ENCODE results near the gene ACBD4. TPM values are rescaled to one million over a fixed set of nuclear protein-coding genes. Genes with fewer than 3 reads are reported as not detected.

Gene ACBD4
- total RNA-seq, 2 experiments from 2014 or later, result 12.7 to 13.4 TPM

- peaks cover 11% of the 10 kb centered on the region for H3K4me1 Mint-ChIP-seq
- H3K4me3 Mint-ChIP-seq, result no peak overlapping the region
- intact Hi-C loops (cut with DNase I, micrococcal nuclease), result loop anchor here in 1 of 2 experiments (10.0 kb wide), 1 partner anchor 365 kb away; no protein-coding TSS in a partner anchor
- DNase-seq (no peak), ATAC-seq (no peak)
- no peaks in the 10 kb centered on the region for H3K27me3 Mint-ChIP-seq
- ChIA-PET CTCF (interaction anchor here (1.0 to 1.4 kb wide), 4 partner anchors 9 to 177 kb away, joined by 3 to 8 read pairs (median 4); partner anchors contain the start of gene HEXIM1), POLR2A (interaction anchor here (1.4 kb wide), 1 partner anchor 9 kb away, joined by 12 read pairs; the partner anchor contains the start of gene HEXIM1)
- H3K36me3 Mint-ChIP-seq (ENCODE audit: low read depth), result no peaks in the 10 kb centered on the region
- H3K9me3 Mint-ChIP-seq (ENCODE audit: low read depth), result no peaks in the 10 kb centered on the region
- no peak overlapping the region for H3K27ac Mint-ChIP-seq
These were observed 4.0 kb downstream of the ACBD4 start for GRCh38 chr17:45139533-45139920.

- Mint-ChIP-seq H3K36me3 (ENCODE audit: low read depth) (peaks cover 7% of the 10 kb centered on the region), H3K4me1 (peaks cover 24% of the 10 kb centered on the region), H3K27ac (peak overlapping the region; percentile 47), H3K4me3 (peak overlapping the region; percentile 21), H3K9me3 (ENCODE audit: low read depth) (no peaks in the 10 kb centered on the region), H3K27me3 (no peaks in the 10 kb centered on the region)
- DNase-seq, result no peak
- intact Hi-C loops (cut with DNase I, micrococcal nuclease), result no loop called here
- CTCF ChIA-PET, result no interaction called here
- POLR2A ChIA-PET, result interaction anchor here (1.3 to 1.6 kb wide), 2 partner anchors 8 to 18 kb away, joined by 3 to 7 read pairs; partner anchors contain the start of genes ACBD4 and HEXIM2
- ATAC-seq, result no peak
These were observed 7.7 kb downstream of the ACBD4 start for GRCh38 chr17:45143094-45143670.

GRCh38 chr17:45143767-45144198 lies 8.3 kb downstream of the ACBD4 start:
- CTCF ChIA-PET, result interaction anchor here (10.0 kb wide), 1 partner anchor 10 kb away, joined by 222 read pairs; the partner anchor contains the start of genes ACBD4 and PLCD3
- intact Hi-C loops (cut with DNase I, micrococcal nuclease), result no loop called here
- DNase-seq (peak; percentile 55), ATAC-seq (no peak)
- Mint-ChIP-seq H3K4me3 (peak overlapping the region; percentile 40), H3K9me3 (ENCODE audit: low read depth) (no peaks in the 10 kb centered on the region), H3K36me3 (ENCODE audit: low read depth) (peaks cover 10% of the 10 kb centered on the region), H3K27ac (peak overlapping the region; percentile 47), H3K27me3 (no peaks in the 10 kb centered on the region), H3K4me1 (peaks cover 27% of the 10 kb centered on the region)
- POLR2A ChIA-PET, result interaction anchor here (1.3 to 1.6 kb wide), 3 partner anchors 9 to 85 kb away, joined by 3 to 7 read pairs (median 3); partner anchors contain the start of genes ACBD4 and HEXIM2

GRCh38 chr17:45144199-45145034 lies 8.9 kb downstream of the ACBD4 start:
- Mint-ChIP-seq H3K27ac (no peak overlapping the region), H3K4me3 (peak overlapping the region; percentile 40), H3K27me3 (no peaks in the 10 kb centered on the region), H3K9me3 (ENCODE audit: low read depth) (no peaks in the 10 kb centered on the region), H3K36me3 (ENCODE audit: low read depth) (peaks cover 15% of the 10 kb centered on the region), H3K4me1 (peaks cover 27% of the 10 kb centered on the region)
- ChIA-PET CTCF (interaction anchor here (10.0 kb wide), 1 partner anchor 10 kb away, joined by 222 read pairs; the partner anchor contains the start of genes ACBD4 and PLCD3), POLR2A (interaction anchor here (1.3 to 1.6 kb wide), 3 partner anchors 9 to 85 kb away, joined by 3 to 7 read pairs (median 3); partner anchors contain the start of genes ACBD4 and HEXIM2)
- no peak for ATAC-seq
- intact Hi-C loops (cut with DNase I, micrococcal nuclease), result loop anchor here (5.0 kb wide), 2 partner anchors 82 to 957 kb away; partner anchors contain the start of genes NMT1 (in 1 of the 2) and TMUB2 (in 1 of the 2)
- DNase-seq, result peak; percentile 52

GRCh38 chr17:45145035-45145389 lies 9.5 kb downstream of the ACBD4 start:
- Mint-ChIP-seq H3K4me1 (peaks cover 27% of the 10 kb centered on the region), H3K4me3 (peak overlapping the region; percentile 26), H3K9me3 (ENCODE audit: low read depth) (no peaks in the 10 kb centered on the region), H3K27ac (no peak overlapping the region), H3K36me3 (ENCODE audit: low read depth) (peaks cover 21% of the 10 kb centered on the region), H3K27me3 (no peaks in the 10 kb centered on the region)
- CTCF ChIA-PET, result interaction anchor here (0.5 to 10.0 kb wide), 2 partner anchors 11 to 226 kb away, joined by 3 to 222 read pairs; partner anchors contain the start of genes ACBD4 and PLCD3
- intact Hi-C loops (cut with DNase I, micrococcal nuclease), result loop anchor here (5.0 kb wide), 2 partner anchors 83 to 958 kb away; partner anchors contain the start of genes NMT1 (in 1 of the 2) and TMUB2 (in 1 of the 2)
- POLR2A ChIA-PET, result interaction anchor here (1.4 to 1.6 kb wide), 3 partner anchors 10 to 84 kb away, joined by 3 to 7 read pairs (median 5); partner anchors contain the start of genes ACBD4 and HEXIM2
- DNase-seq (no peak), ATAC-seq (no peak)

- ATAC-seq, result no peak
- Mint-ChIP-seq H3K4me1 (peaks cover 32% of the 10 kb centered on the region), H3K27me3 (no peaks in the 10 kb centered on the region), H3K4me3 (peak overlapping the region; percentile 99), H3K27ac (peak overlapping the region; percentile 100), H3K9me3 (ENCODE audit: low read depth) (no peaks in the 10 kb centered on the region), H3K36me3 (ENCODE audit: low read depth) (peaks cover 31% of the 10 kb centered on the region)
- no peak for DNase-seq
- CTCF ChIA-PET, result interaction anchor here (0.6 to 10.0 kb wide), 3 partner anchors 12 to 171 kb away, joined by 3 to 222 read pairs (median 4); partner anchors contain the start of genes ACBD4, MAP3K14 and PLCD3
- intact Hi-C loops (cut with DNase I, micrococcal nuclease), result loop anchor here (5.0 kb wide), 2 partner anchors 84 to 959 kb away; partner anchors contain the start of genes NMT1 (in 1 of the 2) and TMUB2 (in 1 of the 2)
- POLR2A ChIA-PET, result interaction anchor here (1.4 kb wide), 1 partner anchor 15 kb away, joined by 5 read pairs; the partner anchor contains the start of gene HEXIM2
These were observed 10.7 kb downstream of the ACBD4 start for GRCh38 chr17:45146166-45146565.

- H3K9me3 Mint-ChIP-seq (ENCODE audit: low read depth), result no peaks in the 10 kb centered on the region
These were observed 11.1 kb downstream of the ACBD4 start for GRCh38 chr17:45146592-45146889.

GRCh38 chr17:45146890-45147580 lies 11.5 kb downstream of the ACBD4 start:
- Mint-ChIP-seq H3K4me3 (peak overlapping the region; percentile 99), H3K9me3 (ENCODE audit: low read depth) (no peaks in the 10 kb centered on the region), H3K27me3 (no peaks in the 10 kb centered on the region), H3K4me1 (peaks cover 38% of the 10 kb centered on the region), H3K27ac (peak overlapping the region; percentile 100), H3K36me3 (ENCODE audit: low read depth) (peaks cover 37% of the 10 kb centered on the region)
- ATAC-seq, result peak; percentile 1
- intact Hi-C loops (cut with DNase I, micrococcal nuclease), result loop anchor here (1.0 to 5.0 kb wide), 3 partner anchors 85 to 960 kb away; partner anchors contain the start of genes NMT1 (in 1 of the 2) and TMUB2 (in 1 of the 2)
- ChIA-PET CTCF (interaction anchor here (0.6 to 10.0 kb wide), 5 partner anchors 13 to 170 kb away, joined by 3 to 222 read pairs (median 6); partner anchors contain the start of genes ACBD4, HEXIM2, MAP3K14 and PLCD3), POLR2A (interaction anchor here (3.3 to 6.5 kb wide), 5 partner anchors 11 to 165 kb away, joined by 26 to 247 read pairs (median 38); partner anchors contain the start of genes ACBD4, HEXIM2 and NMT1)
- DNase-seq, result no peak

More at GRCh38 chr17:45146592-45146889, 11.1 kb downstream of the ACBD4 start:
- DNase-seq (no peak), ATAC-seq (no peak)
- Mint-ChIP-seq H3K36me3 (ENCODE audit: low read depth) (peaks cover 35% of the 10 kb centered on the region), H3K4me3 (peak overlapping the region; percentile 99), H3K27me3 (no peaks in the 10 kb centered on the region), H3K4me1 (peaks cover 36% of the 10 kb centered on the region), H3K27ac (peak overlapping the region; percentile 100)
- intact Hi-C loops (cut with DNase I, micrococcal nuclease), result loop anchor here (5.0 kb wide), 2 partner anchors 84 to 959 kb away; partner anchors contain the start of genes NMT1 (in 1 of the 2) and TMUB2 (in 1 of the 2)
- ChIA-PET POLR2A (interaction anchor here (1.4 kb wide), 1 partner anchor 15 kb away, joined by 5 read pairs; the partner anchor contains the start of gene HEXIM2), CTCF (interaction anchor here (0.6 to 10.0 kb wide), 3 partner anchors 12 to 170 kb away, joined by 3 to 222 read pairs (median 4); partner anchors contain the start of genes ACBD4, MAP3K14 and PLCD3)

- H3K9me3 Mint-ChIP-seq (ENCODE audit: low read depth), result no peaks in the 10 kb centered on the region
- ATAC-seq, result peak; percentile 37
- ChIA-PET POLR2A (interaction anchor here (0.5 to 6.5 kb wide), 17 partner anchors 9 to 943 kb away, joined by 3 to 247 read pairs (median 11); partner anchors contain the start of genes ACBD4, EFTUD2, HEXIM2 and MAP3K14), CTCF (interaction anchor here (0.8 to 10.0 kb wide), 6 partner anchors 8 to 50 kb away, joined by 5 to 222 read pairs (median 56); partner anchors contain the start of genes ACBD4, HEXIM2 and PLCD3)
- intact Hi-C loops (cut with DNase I, micrococcal nuclease), result loop anchor here (1.0 to 5.0 kb wide), 12 partner anchors 12 to 960 kb away; partner anchors contain the start of genes ACBD4 (in 2 of the 2), HEXIM2 (in 2 of the 2), NMT1 (in 2 of the 2) and DCAKD (in 1 of the 2)
- peak overlapping the region; percentile 100 for H3K27ac Mint-ChIP-seq
- peaks cover 37% of the 10 kb centered on the region for H3K36me3 Mint-ChIP-seq (ENCODE audit: low read depth)
- peaks cover 38% of the 10 kb centered on the region for H3K4me1 Mint-ChIP-seq
- no peaks in the 10 kb centered on the region for H3K27me3 Mint-ChIP-seq
- peak overlapping the region; percentile 99 for H3K4me3 Mint-ChIP-seq
- peak; percentile 90 for DNase-seq
These were observed 12.2 kb downstream of the ACBD4 start for GRCh38 chr17:45147581-45148182.
